Measurements from ENCODE around the gene TMEM109.

The TMEM109 gene

GRCh38 chr11:60970890-60971289 lies 56.9 kb downstream of the TMEM109 start:
- no peak for DNase-seq (ENCODE audit: low spot score)

- DNase-seq (ENCODE audit: low spot score), result no peak
Observed at GRCh38 chr11:60971520-60971919, 57.6 kb downstream of the TMEM109 start, which contains the start of gene CD6. TSS of gene CD6 (plus strand) at chr11:60971680. CDS start at chr11:60971866, 186 bp downstream.

GRCh38 chr11:60972182-60973030 lies 58.4 kb downstream of the TMEM109 start:
- DNase-seq (ENCODE audit: low spot score), result no peak

Data from iPS-NIHi11 (cell line).